A549 (cell line): ENCODE data around the gene DSCAM.
"Not testable (repeated sequence)": the region's sequence is repeated elsewhere in the genome, so short reads cannot be mapped to it uniquely, and the experiment has no call there.

Experiments
- CBX8 ChIP-seq: fragments of 200-600 bp; sonication (generic); IDR thresholded peaks from 2 replicates; pipeline ENCODE4 v1.6.1; 2016
- CTCF ChIP-seq: fragments of >200 bp; sonication (Bioruptor Twin); formaldehyde crosslinking; IDR thresholded peaks from 3 replicates; pipeline ENCODE4 v1.5.1; 2016
- JUN ChIP-seq, 2 experiments: fragments of >200 bp; sonication (Bioruptor Twin); formaldehyde crosslinking; IDR thresholded peaks; 2 replicates in 1 of 2; 3 replicates in 1 of 2; pipeline ENCODE4 v1.6.1; 2016 to 2017
- KDM1A ChIP-seq: fragments of 200-600 bp; sonication (generic); IDR thresholded peaks from 2 replicates; pipeline ENCODE4 v1.6.1; 2016; ENCODE audit warnings: low read depth, mild to moderate bottlenecking
- NR3C1 ChIP-seq: fragments of >200 bp; sonication (Bioruptor Twin); formaldehyde crosslinking; IDR thresholded peaks from 3 replicates; pipeline ENCODE4 v1.6.1; 2017
- RAD21 ChIP-seq, 2 experiments: fragments of >200 bp in 1 of 2; sonication (Bioruptor Twin) in 1 of 2; formaldehyde crosslinking in 1 of 2; IDR thresholded peaks in 1 of 2; conservative IDR thresholded peaks in 1 of 2; 2 replicates in 1 of 2; 3 replicates in 1 of 2; pipeline ENCODE4 v1.6.1; 2012 to 2018; ENCODE audit warnings: inconsistent platforms in 1 of 2
- REST ChIP-seq: fragments of 200-600 bp; sonication (generic); IDR thresholded peaks from 2 replicates; pipeline ENCODE4 v1.6.1; 2016; ENCODE audit warnings: antibody characterized with exemption, mild to moderate bottlenecking, moderate library complexity
- USF2 ChIP-seq: fragments of 450-650 bp; IDR thresholded peaks from 2 replicates; pipeline ENCODE4 v1.6.1; 2014; ENCODE audit warnings: antibody characterized with exemption

- not testable (repeated sequence) for TF ChIP-seq CTCF; USF2; JUN (IDR thresholded peaks at IDR 0.05); CBX8; RAD21 (conservative IDR thresholded peaks at IDR 0.05 in 1 of 2, IDR thresholded peaks at IDR 0.05 in 1 of 2); KDM1A; REST; NR3C1
Measured at GRCh38 chr21:40028393-40028792, 818.6 kb downstream of the DSCAM start.
